ENCODE measurements around the gene GMDS. TPM values are rescaled to one million over a fixed set of nuclear protein-coding genes. Genes with fewer than 3 reads are reported as not detected.

The GMDS gene
- total and polyA plus RNA-seq, 2 donors (not counting 3 experiments of a cell fraction or from before 2014, with no cell fraction given): 9.8 to 23.5 TPM

GRCh38 chr6:2218866-2219265 is 26.5 kb downstream of the GMDS start:
- dilution Hi-C loops (cut with MboI; ENCODE audit: extremely low pct_ligation_motif_present, low sequenced_read_pairs) (no loop called here), intact Hi-C loops (cut with micrococcal nuclease) (no loop called here)
- Histone ChIP-seq H3K4me1 (ENCODE audit: control insufficient read depth, extremely low read depth, insufficient read depth, low read length) (peaks cover 6% of the 10 kb centered on the region), H3K9me1 (replicated peaks; ENCODE audit: control insufficient read depth, extremely low read depth, insufficient read depth, low read length) (no peaks in the 10 kb centered on the region), H4K20me1 (replicated peaks; ENCODE audit: control insufficient read depth, extremely low read depth, insufficient read depth, low read length) (no peaks in the 10 kb centered on the region), H3K9ac (replicated peaks; ENCODE audit: extremely low read depth, insufficient read depth, low read length) (no peak overlapping the region), H3K36me3 (ENCODE audit: control insufficient read depth in 2 of 2, extremely low read depth in 1 of 2, insufficient read depth in 2 of 2, low read length in 2 of 2) (no peaks in the 10 kb centered on the region), H3K9me3 (replicated peaks; ENCODE audit: control insufficient read depth, insufficient read depth, low read length) (no peaks in the 10 kb centered on the region), H3K4me3 (replicated peaks in 1 of 3; ENCODE audit: insufficient read depth in 1 of 3, low read depth in 1 of 3, low read length in 3 of 3) (no peak overlapping the region), H3K27me3 (ENCODE audit: control insufficient read depth in 2 of 2, insufficient read depth in 2 of 2, low read length in 2 of 2) (no peaks in the 10 kb centered on the region), H2AFZ (ENCODE audit: low read depth, low read length) (no peak overlapping the region), H3K27ac (ENCODE audit: insufficient read depth, low read depth, low read length) (no peak overlapping the region), H3K79me2 (ENCODE audit: control insufficient read depth, insufficient read depth, low read length) (peaks cover 2% of the 10 kb centered on the region), H3K4me2 (ENCODE audit: insufficient read depth, low read length) (no peak overlapping the region)
- no TSS peak for BruUV-seq (replicated peaks)
- no peak for DNase-seq (ENCODE audit: low read depth, low spot score)
- TF ChIP-seq POLR2A (IDR thresholded peaks at IDR 0.05; ENCODE audit: low read depth, low read length) (no peak), FOS (IDR thresholded peaks at IDR 0.05; ENCODE audit: borderline replicate concordance, insufficient read depth, low read length) (no peak), GATA2 (IDR thresholded peaks at IDR 0.05; ENCODE audit: insufficient read depth, insufficient read length, low read depth, low read length) (no peak), CTCF (IDR thresholded peaks at IDR 0.05; ENCODE audit: extremely low read depth in 1 of 2, insufficient read depth in 1 of 2, low read depth in 1 of 2, low read length in 2 of 2) (no peak), MAX (IDR thresholded peaks at IDR 0.05; ENCODE audit: insufficient read depth, insufficient read length) (no peak), EZH2 (IDR thresholded peaks at IDR 0.05; ENCODE audit: borderline replicate concordance, low read depth, low read length, severe bottlenecking) (no peak), POLR2AphosphoS5 (IDR thresholded peaks at IDR 0.05; ENCODE audit: insufficient read depth, low read depth, low read length) (no peak), JUN (IDR thresholded peaks at IDR 0.05; ENCODE audit: borderline replicate concordance, insufficient read depth, insufficient read length, low read depth) (no peak), MYC (IDR thresholded peaks at IDR 0.05; ENCODE audit: low read depth, low read length) (no peak)
- POLR2A ChIA-PET: no interaction called here
- CTCF ChIA-PET: interaction anchor here (1.6 kb wide), 1 partner anchor 10 kb away, joined by 6 read pairs; no protein-coding TSS in a partner anchor
- FAIRE-seq: no peak

All from endothelial cell of umbilical vein (primary cell).